ENCODE data around the gene THSD4. TPM values are rescaled to one million over a fixed set of nuclear protein-coding genes. Genes with fewer than 3 reads are reported as not detected.

Gene THSD4
- total RNA-seq, 1 donor: 50.9 TPM

DNA sequence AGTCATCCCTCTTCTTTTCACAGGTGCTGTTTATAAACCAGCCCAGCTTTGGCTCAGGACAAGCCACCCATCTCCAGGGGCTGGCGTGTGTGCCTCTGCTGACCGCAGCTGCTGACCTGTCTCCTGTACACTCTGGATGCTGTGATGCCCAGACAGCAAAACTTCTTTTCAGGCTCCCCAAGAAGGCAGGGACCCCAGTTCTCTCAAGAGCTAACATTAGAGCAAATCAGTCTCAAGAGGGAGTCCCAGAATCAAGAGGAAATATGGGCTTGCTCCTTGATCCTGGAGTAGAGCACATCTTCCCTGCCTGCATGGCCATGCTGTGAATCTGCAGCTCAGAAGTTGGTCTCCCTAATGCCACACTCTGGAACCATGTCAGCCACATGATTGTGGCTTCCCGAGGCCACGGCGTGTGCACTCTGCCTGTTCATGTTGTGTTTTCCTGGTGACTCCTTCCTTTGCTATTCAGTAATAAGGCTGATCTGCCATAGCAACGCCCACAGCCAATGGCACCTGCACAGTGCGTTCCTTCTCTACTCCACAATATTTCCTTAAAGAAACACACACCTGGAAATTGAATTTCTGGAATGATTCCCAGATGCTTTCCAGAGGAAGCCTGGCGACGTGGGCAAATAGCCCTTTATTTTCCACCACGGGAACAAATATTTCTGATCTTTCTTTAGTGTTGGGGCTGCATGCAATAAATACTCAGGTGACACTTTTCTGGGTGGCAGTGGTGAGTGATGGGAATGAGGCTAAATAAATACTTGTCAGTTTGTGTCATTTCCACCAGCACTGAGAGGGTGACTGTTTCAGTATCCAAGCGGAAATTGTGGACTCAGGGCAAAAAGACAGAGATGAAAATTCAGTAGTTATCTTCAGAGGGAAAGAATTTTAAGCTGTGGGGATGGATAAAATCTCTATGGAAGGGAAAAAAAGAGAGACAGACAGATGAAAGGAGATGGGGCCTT, 21.9 kb upstream of the THSD4 start:
- TF ChIP-seq CTCF (IDR thresholded peaks at IDR 0.05; ENCODE audit: insufficient read depth, low read length): no peak
- H3K4me3 ChIP-seq (ENCODE audit: low read depth, low read length): no peak overlapping the region
- DNase-seq (ENCODE audit: low read depth): peak; percentile 53

DNA sequence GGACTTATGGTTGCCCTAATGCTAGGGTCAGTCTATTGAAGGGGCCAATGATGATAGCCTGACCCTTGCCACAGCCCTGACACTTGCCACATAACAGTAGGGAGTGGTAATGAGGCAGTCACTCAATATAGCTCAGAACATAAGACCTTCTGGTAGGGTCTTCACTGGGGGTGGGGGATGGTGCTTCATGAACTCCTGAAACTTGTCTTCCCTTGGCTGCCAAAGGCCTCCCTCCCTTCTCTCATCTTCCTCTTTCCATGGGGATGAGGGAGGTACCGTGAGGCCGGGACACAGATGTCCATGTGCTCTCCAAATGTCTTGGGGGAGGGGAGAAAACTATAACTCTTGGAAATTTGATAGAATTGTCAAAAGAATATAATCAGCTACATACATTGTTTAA, 21.1 kb upstream of the THSD4 start:
- no peak for DNase-seq (ENCODE audit: low read depth)
- no peak overlapping the region for H3K4me3 ChIP-seq (ENCODE audit: low read depth, low read length)
- TF ChIP-seq CTCF (IDR thresholded peaks at IDR 0.05; ENCODE audit: insufficient read depth, low read length): no peak

DNA sequence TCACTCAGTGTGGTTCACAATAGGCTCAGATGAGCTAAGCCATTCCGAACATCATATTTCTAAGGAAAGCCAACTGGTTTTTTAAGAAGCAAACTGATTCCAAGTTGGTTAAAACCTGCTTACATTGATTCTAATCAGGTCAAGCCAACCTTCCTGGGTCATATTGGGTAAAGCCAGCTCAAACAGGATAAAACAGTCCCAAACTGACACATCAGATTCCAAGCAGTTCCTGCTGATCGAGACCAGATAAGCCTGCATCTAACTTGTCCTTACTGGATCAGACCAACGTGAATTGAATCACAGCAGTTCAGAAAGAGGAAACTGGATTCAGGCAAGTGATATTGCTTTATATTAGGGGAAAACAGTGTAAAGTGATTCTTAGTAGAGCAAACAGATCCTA, 18.6 kb upstream of the THSD4 start:
- DNase-seq (ENCODE audit: low read depth): peak; percentile 72
- TF ChIP-seq CTCF (IDR thresholded peaks at IDR 0.05; ENCODE audit: insufficient read depth, low read length): no peak
- no peak overlapping the region for H3K4me3 ChIP-seq (ENCODE audit: low read depth, low read length)

- DNase-seq (ENCODE audit: low read depth): no peak
- no peak overlapping the region for H3K4me3 ChIP-seq (ENCODE audit: low read depth, low read length)
- TF ChIP-seq CTCF (IDR thresholded peaks at IDR 0.05; ENCODE audit: insufficient read depth, low read length): no peak
Observed at GRCh38 chr15:71097890-71098289, 17.4 kb upstream of the THSD4 start.

DNA sequence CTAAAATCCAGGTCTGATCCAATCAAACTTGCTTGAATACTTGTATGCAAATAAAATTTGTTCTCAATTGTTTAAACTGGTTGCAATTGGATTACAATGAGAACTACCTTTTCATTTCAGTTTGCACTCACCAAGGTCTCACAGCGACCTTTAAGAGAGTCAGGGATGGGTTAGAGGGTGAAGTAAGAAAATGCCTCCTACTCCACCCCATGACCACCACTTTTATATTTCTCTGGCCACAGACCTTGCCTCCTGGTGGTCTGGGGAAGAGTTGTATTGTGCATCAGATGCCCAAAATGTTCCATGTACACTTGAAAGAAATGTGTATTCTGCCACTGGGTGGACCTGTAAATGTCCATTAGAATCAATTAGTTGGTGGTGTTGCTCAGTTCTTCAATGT, 16.4 kb upstream of the THSD4 start:
- no peak overlapping the region for H3K4me3 ChIP-seq (ENCODE audit: low read depth, low read length)
- DNase-seq (ENCODE audit: low read depth): no peak
- no peak for TF ChIP-seq CTCF (IDR thresholded peaks at IDR 0.05; ENCODE audit: insufficient read depth, low read length)

DNA sequence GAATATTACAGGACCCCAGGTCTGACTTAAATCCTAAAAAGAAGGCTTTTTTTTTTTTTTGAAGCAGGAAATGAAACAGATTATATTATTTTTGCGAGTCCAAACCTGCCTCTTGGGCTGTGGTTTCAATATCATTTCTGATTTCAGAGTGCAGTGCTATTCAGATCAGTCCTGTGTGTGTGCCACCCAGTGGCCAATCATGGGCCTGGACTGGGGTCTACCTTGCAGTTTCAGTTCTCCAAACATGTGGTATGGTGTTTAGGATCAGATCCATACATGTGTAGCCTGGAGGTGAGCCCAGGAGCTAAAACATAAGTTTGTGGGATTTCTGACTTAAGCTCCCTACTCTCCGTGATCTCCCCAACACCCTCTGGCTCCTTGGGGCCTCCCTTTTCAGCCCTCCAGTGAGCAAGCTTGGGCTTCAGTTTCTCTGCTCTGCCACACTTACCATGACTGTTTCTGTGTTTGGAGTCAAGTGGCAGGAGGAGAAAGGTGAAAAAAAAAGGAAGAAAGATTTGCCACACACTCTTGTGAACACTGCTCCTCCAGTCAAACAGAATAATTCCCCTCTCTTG, 12.1 kb upstream of the THSD4 start:
- H3K4me3 ChIP-seq (ENCODE audit: low read depth, low read length): no peak overlapping the region
- peak; percentile 80 for DNase-seq (ENCODE audit: low read depth)
- TF ChIP-seq CTCF (IDR thresholded peaks at IDR 0.05; ENCODE audit: insufficient read depth, low read length): peak; percentile 72

All from fibroblast of the aortic adventitia (primary cell).